H1 (cell line): ENCODE data around the gene NOP16. TPM values are rescaled to one million over a fixed set of nuclear protein-coding genes. Genes with fewer than 3 reads are reported as not detected.

Experiments
- CBX5 ChIP-seq: fragments of 300-800, 300-1000 bp; sonication (generic); IDR thresholded peaks from 2 replicates; pipeline ENCODE4 v1.7.1; 2016; ENCODE audit warnings: antibody characterized with exemption, low read length, low read depth
- CEBPB ChIP-seq: IDR thresholded peaks from 2 replicates; pipeline ENCODE4 v1.6.1; 2012; ENCODE audit warnings: low read depth, low read length
- CHD1 ChIP-seq: IDR thresholded peaks from 2 replicates; pipeline ENCODE4 v1.6.1; 2012; ENCODE audit warnings: low read depth, low read length, improper control_type of control experiment
- CHD2 ChIP-seq: IDR thresholded peaks from 2 replicates; pipeline ENCODE4 v1.6.1; 2012; ENCODE audit warnings: low read length, improper control_type of control experiment
- CREB1 ChIP-seq: IDR thresholded peaks from 2 replicates; pipeline ENCODE4 v1.6.1; 2012; ENCODE audit warnings: inconsistent platforms
- EGR1 ChIP-seq: IDR thresholded peaks from 2 replicates; pipeline ENCODE4 v1.6.1; 2011; ENCODE audit warnings: low read depth, low read length, borderline replicate concordance
- FOSL1 ChIP-seq: IDR thresholded peaks from 2 replicates; pipeline ENCODE4 v1.6.1; 2011; ENCODE audit warnings: mild to moderate bottlenecking, low read depth, low read length, moderate library complexity; ENCODE audit not compliant: insufficient read depth
- HDAC2 ChIP-seq, 2 experiments: fragments of 300-600 bp in 1 of 2; sonication (generic) in 1 of 2; IDR thresholded peaks; 2 replicates each; pipeline ENCODE4 v1.6.1; 2011 to 2012; ENCODE audit warnings: low read depth in 2 of 2, low read length in 2 of 2, mild to moderate bottlenecking in 2 of 2, moderate library complexity in 2 of 2, borderline replicate concordance in 1 of 2, inconsistent platforms in 1 of 2
- HDAC6 ChIP-seq: IDR thresholded peaks from one replicate; pipeline ENCODE4 v1.7.1; 2012; ENCODE audit warnings: low read depth, mild to moderate bottlenecking, inconsistent platforms, low read length, moderate library complexity
- JUN ChIP-seq: IDR thresholded peaks from 2 replicates; pipeline ENCODE4 v1.6.1; 2011; ENCODE audit warnings: low read depth, mild to moderate bottlenecking, improper control_type of control experiment, low read length
- KDM4A ChIP-seq: IDR thresholded peaks from one replicate; pipeline ENCODE4 v1.7.1; 2012; ENCODE audit warnings: low read depth, mild to moderate bottlenecking, moderate library complexity, low read length, inconsistent platforms; ENCODE audit not compliant: severe bottlenecking
- KDM5A ChIP-seq: fragments of 200-600 bp; IDR thresholded peaks from 2 replicates; pipeline ENCODE4 v1.7.1; 2012; ENCODE audit warnings: mild to moderate bottlenecking, low read length, inconsistent platforms, mixed read lengths
- NRF1 ChIP-seq: IDR thresholded peaks from 2 replicates; pipeline ENCODE4 v1.6.1; 2011; ENCODE audit warnings: mild to moderate bottlenecking, low read depth, low read length, improper control_type of control experiment
- PHF8 ChIP-seq: fragments of 200-600 bp; sonication (generic); conservative IDR thresholded peaks from 2 replicates; pipeline ENCODE4 v1.7.1; 2012; ENCODE audit warnings: low read depth, mild to moderate bottlenecking, inconsistent platforms, low read length, moderate library complexity
- POLR2A ChIP-seq, 2 experiments: IDR thresholded peaks; 1 replicate in 1 of 2; 2 replicates in 1 of 2; pipeline ENCODE4 v1.6.1; 2011; ENCODE audit warnings: low read depth in 2 of 2, low read length in 2 of 2, mild to moderate bottlenecking in 2 of 2; ENCODE audit errors: control extremely low read depth in 1 of 2
- POLR2AphosphoS5 ChIP-seq: IDR thresholded peaks from 2 replicates; pipeline ENCODE4 v1.6.1; 2011; ENCODE audit warnings: low read depth, low read length
- RBBP5 ChIP-seq: IDR thresholded peaks from 2 replicates; pipeline ENCODE4 v1.7.1; 2012; ENCODE audit warnings: low read depth, mild to moderate bottlenecking, inconsistent platforms, low read length, moderate library complexity, borderline replicate concordance
- SIN3A ChIP-seq, 2 experiments: IDR thresholded peaks in 1 of 2; conservative IDR thresholded peaks in 1 of 2; 2 replicates each; pipeline ENCODE4 v1.6.1; 2011 to 2012; ENCODE audit warnings: low read length in 2 of 2, improper control_type of control experiment in 1 of 2, low read depth in 1 of 2, mild to moderate bottlenecking in 1 of 2
- SIX5 ChIP-seq: IDR thresholded peaks from 2 replicates; pipeline ENCODE4 v1.6.1; 2011; ENCODE audit warnings: mild to moderate bottlenecking, low read depth, low read length
- SP4 ChIP-seq: IDR thresholded peaks from 2 replicates; pipeline ENCODE4 v1.6.1; 2012; ENCODE audit warnings: low read length, inconsistent platforms
- TAF1 ChIP-seq: IDR thresholded peaks from 2 replicates; pipeline ENCODE4 v1.6.1; 2011; ENCODE audit warnings: mild to moderate bottlenecking, low read depth, low read length
- TAF7 ChIP-seq: optimal IDR thresholded peaks from 2 replicates; pipeline ENCODE3; 2011; ENCODE audit warnings: low read depth, mild to moderate bottlenecking, inconsistent platforms, low read length, moderate library complexity, borderline replicate concordance
- TBP ChIP-seq: IDR thresholded peaks from 2 replicates; pipeline ENCODE4 v1.6.1; 2011; ENCODE audit warnings: low read depth, low read length, improper control_type of control experiment
- ZNF274 ChIP-seq: IDR thresholded peaks from 2 replicates; pipeline ENCODE4 v1.7.0; 2012; ENCODE audit warnings: low read length, borderline replicate concordance; ENCODE audit errors: extremely low read depth
- polyA plus RNA-seq, 7 experiments: library from polyadenylated mRNA; depleted of rRNA in 3 of 7; stranded (reverse) in 5 of 7; unstranded in 2 of 7; fragments of >200 nt in 5 of 7; fragments of 200-250 nt in 2 of 7; gene quantifications; 1 replicate in 5 of 7; 2 replicates in 1 of 7; 4 replicates in 1 of 7; pipeline versions ENCODE4 v1.2.1 to v1.2.3, GENCODE V29; 2011 to 2013; ENCODE audit warnings: missing spikeins in 2 of 7, mixed read lengths in 2 of 7
- total RNA-seq: library from RNA; stranded (reverse); fragmentation: NEBNext Ultra II Directional; extraction: Animal tissue kit (Norgen Biotek cat#: 25700); gene quantifications from 2 replicates; pipeline ENCODE4 v1.2.1, GENCODE V29; 2021

NOP16 gene
- total and polyA plus RNA-seq, 2 of the 8 experiments (the other 6 are each of a cell fraction or from before 2014, with no cell fraction given) = 46.9 to 65.2 TPM

DNA sequence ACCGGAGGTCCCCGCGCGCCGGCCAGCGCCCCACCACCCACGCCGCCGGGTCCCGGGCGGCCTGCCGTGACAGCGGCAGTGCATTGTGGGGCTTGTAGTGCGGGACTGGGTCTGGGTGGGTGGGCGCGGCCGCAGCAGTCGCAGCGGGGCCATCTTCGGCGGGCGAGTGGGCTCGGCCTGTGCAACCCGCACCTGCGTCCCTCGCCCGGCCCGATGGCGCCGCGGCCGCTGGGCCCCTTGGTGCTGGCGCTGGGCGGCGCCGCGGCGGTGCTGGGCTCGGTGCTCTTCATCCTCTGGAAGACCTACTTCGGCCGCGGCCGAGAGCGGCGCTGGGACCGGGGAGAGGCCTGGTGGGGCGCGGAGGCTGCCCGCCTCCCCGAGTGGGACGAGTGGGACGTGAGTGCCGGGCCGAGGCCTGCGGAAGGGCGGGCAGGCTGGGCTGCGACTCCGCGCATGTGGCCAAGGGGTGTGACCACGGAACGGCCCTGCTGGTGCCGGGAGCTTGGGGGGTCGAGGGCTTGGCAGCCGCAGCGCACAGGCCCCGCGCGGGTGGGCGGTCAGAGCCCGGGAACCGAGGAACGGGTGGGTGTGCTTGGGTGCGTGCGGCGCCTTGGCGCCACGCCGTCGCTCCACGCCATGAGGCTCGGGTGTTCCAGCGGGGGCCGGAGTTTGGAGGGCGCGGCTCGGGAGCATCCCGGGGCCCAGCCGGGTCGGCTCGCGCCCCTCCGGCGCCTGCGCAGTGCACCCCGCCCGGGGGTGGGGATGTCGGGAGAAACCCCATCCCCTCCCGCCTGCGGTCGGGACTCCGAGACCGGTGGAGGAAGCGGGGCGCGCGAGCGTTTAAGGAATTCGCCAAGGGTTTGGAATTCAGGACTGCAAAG, 22.8 kb downstream of the NOP16 start, which contains the start of gene ARL10 (continued):
- TF ChIP-seq JUN (no peak), POLR2A (IDR thresholded peaks at IDR 0.05; ENCODE audit: control extremely low read depth in 1 of 2, low read depth in 2 of 2, low read length in 2 of 2) (no peak), EGR1 (peak; percentile 7; the same call in 1 of the 2 replicates), SIX5 (peak; percentile 32; the same call in 1 of the 2 replicates), CREB1 (no peak), SP4 (no peak), PHF8 (peak; percentile 53; the same call in 1 of the 2 replicates), NRF1 (peak; percentile 64), SIN3A (conservative IDR thresholded peaks at IDR 0.05 in 1 of 2, IDR thresholded peaks at IDR 0.05 in 1 of 2; ENCODE audit: low read depth in 1 of 2, low read length in 2 of 2) (no peak), TAF7 (no peak), HDAC2 (IDR thresholded peaks at IDR 0.05; ENCODE audit: borderline replicate concordance in 1 of 2, low read depth in 2 of 2, low read length in 2 of 2) (peak in 1 of 2 experiments; percentile 81; a peak in 1 of 4 replicates), TAF1 (no peak), TBP (no peak), KDM5A (no peak), ZNF274 (no peak), CHD2 (no peak), CHD1 (no peak), RBBP5 (no peak), POLR2AphosphoS5 (no peak), HDAC6 (no peak), FOSL1 (no peak), CBX5 (no peak), KDM4A (peak; percentile 99), CEBPB (no peak)
